Fibroblast of lung (primary cell): ENCODE results near the gene H1-8. TPM values are rescaled to one million over a fixed set of nuclear protein-coding genes. Genes with fewer than 3 reads are reported as not detected.
A peak's percentile ranks its signal among the peaks of the same experiment; 100 is the strongest.

Experiments used
- DNase-seq, 2 donors: peaks; one replicate each; pipeline versions ENCODE4 v3.0.0 to v3.0.0-alpha.2; 2010; ENCODE audit warnings: low read depth in 2 of 2
- H2AFZ ChIP-seq: 2 replicates; pipeline ENCODE4 v1.5.1; 2012; ENCODE audit warnings: low read length, control low read depth, inconsistent platforms
- H3K27ac ChIP-seq: 2 replicates; pipeline ENCODE4 v1.5.1; 2011; ENCODE audit warnings: low read length, control low read depth; ENCODE audit not compliant: insufficient read depth
- H3K27me3 ChIP-seq: 2 replicates; pipeline ENCODE4 v1.5.1; 2011; ENCODE audit warnings: mild to moderate bottlenecking, low read length; ENCODE audit not compliant: control insufficient read depth, insufficient read depth
- H3K36me3 ChIP-seq: 2 replicates; pipeline ENCODE4 v1.5.1; 2011; ENCODE audit warnings: low read length; ENCODE audit not compliant: control insufficient read depth, insufficient read depth
- H3K4me1 ChIP-seq: 2 replicates; pipeline ENCODE4 v1.5.1; 2011; ENCODE audit warnings: low read length; ENCODE audit not compliant: control insufficient read depth, insufficient read depth; ENCODE audit errors: extremely low read depth
- H3K4me2 ChIP-seq: 2 replicates; pipeline ENCODE4 v1.5.1; 2011; ENCODE audit warnings: low read length, control low read depth; ENCODE audit not compliant: insufficient read depth; ENCODE audit errors: extremely low read depth
- H3K4me3 ChIP-seq, 4 experiments: fragments of 200-600 bp in 1 of 4; sonication (generic) in 1 of 4; replicated peaks in 1 of 4; 2 replicates each; pipeline ENCODE4 v1.5.1; 2011 to 2016; ENCODE audit warnings: low read length in 4 of 4, low read depth in 3 of 4, mild to moderate bottlenecking in 3 of 4, control low read depth in 2 of 4, inconsistent platforms in 1 of 4, mixed read lengths in 1 of 4; ENCODE audit not compliant: insufficient read depth in 1 of 4; ENCODE audit errors: control extremely low read depth in 1 of 4
- H3K79me2 ChIP-seq: 2 replicates; pipeline ENCODE4 v1.5.1; 2012; ENCODE audit warnings: mild to moderate bottlenecking, low read length, inconsistent platforms; ENCODE audit not compliant: control insufficient read depth, insufficient read depth
- H3K9ac ChIP-seq: 2 replicates; pipeline ENCODE4 v1.5.1; 2011; ENCODE audit warnings: mild to moderate bottlenecking, low read length, control low read depth; ENCODE audit not compliant: insufficient read depth
- H3K9me3 ChIP-seq: 2 replicates; pipeline ENCODE4 v1.5.1; 2012; ENCODE audit warnings: low read depth, low read length; ENCODE audit not compliant: control insufficient read depth, insufficient read depth
- H4K20me1 ChIP-seq: 2 replicates; pipeline ENCODE4 v1.5.1; 2011; ENCODE audit warnings: low read length; ENCODE audit not compliant: control insufficient read depth, insufficient read depth; ENCODE audit errors: extremely low read depth
- CTCF ChIP-seq, 2 donors: IDR thresholded peaks in 1 of 2; conservative IDR thresholded peaks in 1 of 2; 1 replicate in 1 of 2; 2 replicates in 1 of 2; pipeline ENCODE4 v1.5.1; 2011 to 2012; ENCODE audit warnings: low read length in 2 of 2, control low read depth in 1 of 2, inconsistent platforms in 1 of 2, low read depth in 1 of 2, mild to moderate bottlenecking in 1 of 2
- EZH2 ChIP-seq: IDR thresholded peaks from 2 replicates; pipeline ENCODE4 v1.5.1; 2012; ENCODE audit warnings: low read length, control low read depth, mild to moderate bottlenecking; ENCODE audit errors: missing control alignments
- polyA plus RNA-seq, 2 donors: library from polyadenylated mRNA; depleted of rRNA in 1 of 2; stranded (reverse) in 1 of 2; unstranded in 1 of 2; fragments of >200 nt; gene quantifications; 2 replicates each; pipeline ENCODE4 v1.2.1, GENCODE V29; 2011 to 2012; ENCODE audit warnings: missing spikeins in 1 of 2
- total RNA-seq: library from RNA; depleted of rRNA; stranded (reverse); fragments of >200 nt; gene quantifications from 2 replicates; pipeline ENCODE4 v1.2.1, GENCODE V29; 2014

Gene H1-8
- total and polyA plus RNA-seq, 2 donors (not counting 1 experiment from before 2014, with no cell fraction given): not detected

GRCh38 chr3:129593595-129594339 lies 50.8 kb downstream of the H1-8 start:
- Histone ChIP-seq H3K4me1 (peaks cover 78% of the 10 kb centered on the region), H2AFZ (no peak overlapping the region), H3K79me2 (peaks cover 71% of the 10 kb centered on the region), H3K36me3 (peaks cover 2% of the 10 kb centered on the region), H3K9ac (peak overlapping the region; percentile 30), H3K27ac (peak overlapping the region; percentile 92), H3K9me3 (no peaks in the 10 kb centered on the region), H4K20me1 (no peaks in the 10 kb centered on the region), H3K4me2 (peak overlapping the region; percentile 59), H3K4me3 (no peak overlapping the region), H3K27me3 (no peaks in the 10 kb centered on the region)
- DNase-seq: peak in 1 of 2 donors; percentile 33
- TF ChIP-seq CTCF (conservative IDR thresholded peaks at IDR 0.05 in 1 of 2, IDR thresholded peaks at IDR 0.05 in 1 of 2; ENCODE audit: low read depth in 1 of 2, low read length in 2 of 2) (no peak), EZH2 (no peak)

GRCh38 chr3:129594409-129594808 lies 51.4 kb downstream of the H1-8 start:
- TF ChIP-seq EZH2 (no peak), CTCF (conservative IDR thresholded peaks at IDR 0.05 in 1 of 2, IDR thresholded peaks at IDR 0.05 in 1 of 2; ENCODE audit: low read depth in 1 of 2, low read length in 2 of 2) (no peak)
- peak overlapping the region; percentile 59 for H3K4me2 ChIP-seq
- peaks cover 76% of the 10 kb centered on the region for H3K79me2 ChIP-seq
- no peak for DNase-seq
- H3K36me3 ChIP-seq: peaks cover 2% of the 10 kb centered on the region
- no peaks in the 10 kb centered on the region for H3K27me3 ChIP-seq
- no peak overlapping the region for H3K9ac ChIP-seq
- H3K4me3 ChIP-seq: no peak overlapping the region
- H4K20me1 ChIP-seq: no peaks in the 10 kb centered on the region
- peaks cover 83% of the 10 kb centered on the region for H3K4me1 ChIP-seq
- no peak overlapping the region for H2AFZ ChIP-seq
- peak overlapping the region; percentile 92 for H3K27ac ChIP-seq
- no peaks in the 10 kb centered on the region for H3K9me3 ChIP-seq

- peaks cover 85% of the 10 kb centered on the region for H3K4me1 ChIP-seq
- H3K36me3 ChIP-seq: peaks cover 2% of the 10 kb centered on the region
- H3K4me2 ChIP-seq: no peak overlapping the region
- H3K27me3 ChIP-seq: no peaks in the 10 kb centered on the region
- no peak for DNase-seq
- TF ChIP-seq EZH2 (no peak), CTCF (conservative IDR thresholded peaks at IDR 0.05 in 1 of 2, IDR thresholded peaks at IDR 0.05 in 1 of 2; ENCODE audit: low read depth in 1 of 2, low read length in 2 of 2) (no peak)
- no peak overlapping the region for H2AFZ ChIP-seq
- H3K27ac ChIP-seq: peak overlapping the region; percentile 92
- H3K4me3 ChIP-seq: no peak overlapping the region
- H4K20me1 ChIP-seq: no peaks in the 10 kb centered on the region
- H3K79me2 ChIP-seq: peaks cover 76% of the 10 kb centered on the region
- H3K9ac ChIP-seq: no peak overlapping the region
- no peaks in the 10 kb centered on the region for H3K9me3 ChIP-seq
Observed at GRCh38 chr3:129594907-129595390, 52.0 kb downstream of the H1-8 start.
